ENCODE data around the gene CHAD. TPM values are rescaled to one million over a fixed set of nuclear protein-coding genes. Genes with fewer than 3 reads are reported as not detected.
A peak's percentile ranks its signal among the peaks of the same experiment; 100 is the strongest.

CHAD gene
- total and polyA plus RNA-seq, 2 of the 13 experiments (the other 11 are each of a cell fraction or from before 2014, with no cell fraction given), result 1.4 TPM; not detected in 1

DNA sequence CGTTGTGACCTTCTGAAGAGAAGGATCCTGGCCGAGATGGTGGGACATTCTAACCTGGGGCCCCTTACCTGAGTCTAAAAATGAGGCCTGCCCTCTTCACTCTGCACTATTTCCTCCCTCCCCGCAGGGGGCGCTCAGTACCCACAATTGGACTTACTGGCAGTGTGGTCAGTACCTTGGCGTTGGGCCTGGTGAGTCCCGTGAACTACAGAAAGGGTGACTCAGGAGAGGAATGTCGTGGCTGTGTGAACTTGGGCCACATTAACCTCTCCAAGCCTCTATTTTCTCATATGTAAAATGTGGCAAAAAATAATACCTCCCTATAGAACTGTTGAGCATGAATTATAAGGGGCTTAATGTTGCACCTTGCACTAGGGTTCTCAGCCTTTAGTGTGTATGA, 13.8 kb upstream of the CHAD start (continued):
- TF ChIP-seq HES4 (CRISPR knock-in tag; IDR thresholded peaks at IDR 0.05; ENCODE audit: borderline replicate concordance) (no peak), PHF5A (CRISPR knock-in tag; IDR thresholded peaks at IDR 0.05; ENCODE audit: low read depth, unreplicated experiment) (peak; percentile 83), ZNF263 (CRISPR knock-in tag; IDR thresholded peaks at IDR 0.05) (0 out of 2 replicates have a peak, but pooled peaks have one; percentile 54), KDM3A (CRISPR knock-in tag; IDR thresholded peaks at IDR 0.05; ENCODE audit: low read depth) (peak; percentile 86; the same call in 1 of the 2 replicates), ZNF12 (CRISPR knock-in tag; IDR thresholded peaks at IDR 0.05) (no peak), ZBTB1 (CRISPR knock-in tag; IDR thresholded peaks at IDR 0.05; ENCODE audit: borderline replicate concordance) (no peak), HMGA1 (CRISPR knock-in tag; conservative IDR thresholded peaks at IDR 0.05) (no peak), ZNF460 (CRISPR knock-in tag; IDR thresholded peaks at IDR 0.05; ENCODE audit: borderline replicate concordance) (no peak), ZNF468 (CRISPR knock-in tag; IDR thresholded peaks at IDR 0.05) (no peak), ZNF225 (CRISPR knock-in tag; IDR thresholded peaks at IDR 0.05) (no peak), NR1H2 (CRISPR knock-in tag; IDR thresholded peaks at IDR 0.05; ENCODE audit: borderline replicate concordance, low read depth) (no peak), IKZF4 (CRISPR knock-in tag; IDR thresholded peaks at IDR 0.05; ENCODE audit: borderline replicate concordance, low read depth, not compliant biosample characterization) (no peak), MBD4 (IDR thresholded peaks at IDR 0.05; ENCODE audit: borderline replicate concordance, low read length) (no peak), NFE2 (CRISPR knock-in tag; IDR thresholded peaks at IDR 0.05) (no peak), GATA4 (IDR thresholded peaks at IDR 0.05; ENCODE audit: borderline replicate concordance, low read depth) (no peak), SALL1 (CRISPR knock-in tag; IDR thresholded peaks at IDR 0.05) (peak; percentile 70; the same call in 1 of the 2 replicates)
- TF ChIP-seq, protein P1, sequence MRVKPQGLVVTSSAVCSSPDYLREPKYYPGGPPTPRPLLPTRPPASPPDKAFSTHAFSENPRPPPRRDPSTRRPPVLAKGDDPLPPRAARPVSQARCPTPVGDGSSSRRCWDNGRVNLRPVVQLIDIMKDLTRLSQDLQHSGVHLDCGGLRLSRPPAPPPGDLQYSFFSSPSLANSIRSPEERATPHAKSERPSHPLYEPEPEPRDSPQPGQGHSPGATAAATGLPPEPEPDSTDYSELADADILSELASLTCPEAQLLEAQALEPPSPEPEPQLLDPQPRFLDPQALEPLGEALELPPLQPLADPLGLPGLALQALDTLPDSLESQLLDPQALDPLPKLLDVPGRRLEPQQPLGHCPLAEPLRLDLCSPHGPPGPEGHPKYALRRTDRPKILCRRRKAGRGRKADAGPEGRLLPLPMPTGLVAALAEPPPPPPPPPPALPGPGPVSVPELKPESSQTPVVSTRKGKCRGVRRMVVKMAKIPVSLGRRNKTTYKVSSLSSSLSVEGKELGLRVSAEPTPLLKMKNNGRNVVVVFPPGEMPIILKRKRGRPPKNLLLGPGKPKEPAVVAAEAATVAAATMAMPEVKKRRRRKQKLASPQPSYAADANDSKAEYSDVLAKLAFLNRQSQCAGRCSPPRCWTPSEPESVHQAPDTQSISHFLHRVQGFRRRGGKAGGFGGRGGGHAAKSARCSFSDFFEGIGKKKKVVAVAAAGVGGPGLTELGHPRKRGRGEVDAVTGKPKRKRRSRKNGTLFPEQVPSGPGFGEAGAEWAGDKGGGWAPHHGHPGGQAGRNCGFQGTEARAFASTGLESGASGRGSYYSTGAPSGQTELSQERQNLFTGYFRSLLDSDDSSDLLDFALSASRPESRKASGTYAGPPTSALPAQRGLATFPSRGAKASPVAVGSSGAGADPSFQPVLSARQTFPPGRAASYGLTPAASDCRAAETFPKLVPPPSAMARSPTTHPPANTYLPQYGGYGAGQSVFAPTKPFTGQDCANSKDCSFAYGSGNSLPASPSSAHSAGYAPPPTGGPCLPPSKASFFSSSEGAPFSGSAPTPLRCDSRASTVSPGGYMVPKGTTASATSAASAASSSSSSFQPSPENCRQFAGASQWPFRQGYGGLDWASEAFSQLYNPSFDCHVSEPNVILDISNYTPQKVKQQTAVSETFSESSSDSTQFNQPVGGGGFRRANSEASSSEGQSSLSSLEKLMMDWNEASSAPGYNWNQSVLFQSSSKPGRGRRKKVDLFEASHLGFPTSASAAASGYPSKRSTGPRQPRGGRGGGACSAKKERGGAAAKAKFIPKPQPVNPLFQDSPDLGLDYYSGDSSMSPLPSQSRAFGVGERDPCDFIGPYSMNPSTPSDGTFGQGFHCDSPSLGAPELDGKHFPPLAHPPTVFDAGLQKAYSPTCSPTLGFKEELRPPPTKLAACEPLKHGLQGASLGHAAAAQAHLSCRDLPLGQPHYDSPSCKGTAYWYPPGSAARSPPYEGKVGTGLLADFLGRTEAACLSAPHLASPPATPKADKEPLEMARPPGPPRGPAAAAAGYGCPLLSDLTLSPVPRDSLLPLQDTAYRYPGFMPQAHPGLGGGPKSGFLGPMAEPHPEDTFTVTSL (CRISPR knock-in tag; IDR thresholded peaks at IDR 0.05; ENCODE audit: borderline replicate concordance), result no peak
- TF ChIP-seq, protein P2, sequence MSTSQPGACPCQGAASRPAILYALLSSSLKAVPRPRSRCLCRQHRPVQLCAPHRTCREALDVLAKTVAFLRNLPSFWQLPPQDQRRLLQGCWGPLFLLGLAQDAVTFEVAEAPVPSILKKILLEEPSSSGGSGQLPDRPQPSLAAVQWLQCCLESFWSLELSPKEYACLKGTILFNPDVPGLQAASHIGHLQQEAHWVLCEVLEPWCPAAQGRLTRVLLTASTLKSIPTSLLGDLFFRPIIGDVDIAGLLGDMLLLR (CRISPR knock-in tag; IDR thresholded peaks at IDR 0.05), result no peak
- TF ChIP-seq, protein P3, sequence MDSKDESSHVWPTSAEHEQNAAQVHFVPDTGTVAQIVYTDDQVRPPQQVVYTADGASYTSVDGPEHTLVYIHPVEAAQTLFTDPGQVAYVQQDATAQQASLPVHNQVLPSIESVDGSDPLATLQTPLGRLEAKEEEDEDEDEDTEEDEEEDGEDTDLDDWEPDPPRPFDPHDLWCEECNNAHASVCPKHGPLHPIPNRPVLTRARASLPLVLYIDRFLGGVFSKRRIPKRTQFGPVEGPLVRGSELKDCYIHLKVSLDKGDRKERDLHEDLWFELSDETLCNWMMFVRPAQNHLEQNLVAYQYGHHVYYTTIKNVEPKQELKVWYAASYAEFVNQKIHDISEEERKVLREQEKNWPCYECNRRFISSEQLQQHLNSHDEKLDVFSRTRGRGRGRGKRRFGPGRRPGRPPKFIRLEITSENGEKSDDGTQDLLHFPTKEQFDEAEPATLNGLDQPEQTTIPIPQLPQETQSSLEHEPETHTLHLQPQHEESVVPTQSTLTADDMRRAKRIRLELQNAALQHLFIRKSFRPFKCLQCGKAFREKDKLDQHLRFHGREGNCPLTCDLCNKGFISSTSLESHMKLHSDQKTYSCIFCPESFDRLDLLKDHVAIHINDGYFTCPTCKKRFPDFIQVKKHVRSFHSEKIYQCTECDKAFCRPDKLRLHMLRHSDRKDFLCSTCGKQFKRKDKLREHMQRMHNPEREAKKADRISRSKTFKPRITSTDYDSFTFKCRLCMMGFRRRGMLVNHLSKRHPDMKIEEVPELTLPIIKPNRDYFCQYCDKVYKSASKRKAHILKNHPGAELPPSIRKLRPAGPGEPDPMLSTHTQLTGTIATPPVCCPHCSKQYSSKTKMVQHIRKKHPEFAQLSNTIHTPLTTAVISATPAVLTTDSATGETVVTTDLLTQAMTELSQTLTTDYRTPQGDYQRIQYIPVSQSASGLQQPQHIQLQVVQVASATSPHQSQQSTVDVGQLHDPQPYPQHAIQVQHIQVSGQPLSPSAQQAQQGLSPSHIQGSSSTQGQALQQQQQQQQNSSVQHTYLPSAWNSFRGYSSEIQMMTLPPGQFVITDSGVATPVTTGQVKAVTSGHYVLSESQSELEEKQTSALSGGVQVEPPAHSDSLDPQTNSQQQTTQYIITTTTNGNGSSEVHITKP (CRISPR knock-in tag; IDR thresholded peaks at IDR 0.05; ENCODE audit: low read depth), result 0 out of 2 replicates have a peak, but pooled peaks have one; percentile 37
